ENCODE results near the gene SFTPD. TPM values are rescaled to one million over a fixed set of nuclear protein-coding genes. Genes with fewer than 3 reads are reported as not detected.
"Not testable (repeated sequence)": the region's sequence is repeated elsewhere in the genome, so short reads cannot be mapped to it uniquely, and the experiment has no call there.

The SFTPD gene
- total RNA-seq (2014; rRNA removed; shearing (Covaris generic)) = 0.22 TPM in 1 of 2 replicates, not detected in the other

- H3K36me3 ChIP-seq = no peaks in the 10 kb centered on the region
- no peaks in the 10 kb centered on the region for H3K4me1 ChIP-seq
- H3K27ac ChIP-seq = no peak within 1 kb of the TSS
- H3K27me3 ChIP-seq = no peaks in the 10 kb centered on the region
- H3K4me3 ChIP-seq = no peak within 1 kb of the TSS
- no peak for DNase-seq
- peaks cover 3% of the 10 kb centered on the region; the same call in 1 of the 2 replicates for H3K9me3 ChIP-seq (replicated peaks)
These were observed at the start of gene SFTPD for GRCh38 chr10:79948976-79949722. SFTPD (minus strand) TSS chr10:79949105; CDS start chr10:79946659, 2,446 bp downstream.

GRCh38 chr10:79995979-79996634 is 47.2 kb upstream of the SFTPD start:
- Histone ChIP-seq H3K27me3 (no peaks in the 10 kb centered on the region), H3K4me3 (no peak overlapping the region), H3K27ac (no peak overlapping the region), H3K9me3 (replicated peaks) (no peaks in the 10 kb centered on the region), H3K4me1 (peaks cover 16% of the 10 kb centered on the region; the same call in 1 of the 2 replicates), H3K36me3 (no peaks in the 10 kb centered on the region)
- peak; percentile 49 to 51 for DNase-seq

- H3K4me1 ChIP-seq = peaks cover 16% of the 10 kb centered on the region; the same call in 1 of the 2 replicates
- DNase-seq = no peak
- H3K27ac ChIP-seq = no peak overlapping the region
- H3K27me3 ChIP-seq = no peaks in the 10 kb centered on the region
- H3K4me3 ChIP-seq = no peak overlapping the region
- no peaks in the 10 kb centered on the region; the same call in none of the 2 replicates for H3K9me3 ChIP-seq (replicated peaks)
- H3K36me3 ChIP-seq = no peaks in the 10 kb centered on the region
These were observed 45.7 kb upstream of the SFTPD start for GRCh38 chr10:79994556-79994955.

GRCh38 chr10:79988199-79988598 is 39.3 kb upstream of the SFTPD start:
- H3K27ac ChIP-seq; H3K4me3 ChIP-seq; H3K4me1 ChIP-seq; DNase-seq; H3K36me3 ChIP-seq; H3K27me3 ChIP-seq; H3K9me3 ChIP-seq (replicated peaks): not testable (repeated sequence)

GRCh38 chr10:79986661-79987060 is 37.8 kb upstream of the SFTPD start:
- not testable (repeated sequence) for H3K4me3 ChIP-seq

GRCh38 chr10:79985481-79986072 is 36.7 kb upstream of the SFTPD start:
- Histone ChIP-seq H3K9me3 (replicated peaks) (no peaks in the 10 kb centered on the region; the same call in none of the 2 replicates), H3K27me3 (no peaks in the 10 kb centered on the region), H3K4me1 (peaks cover 5% of the 10 kb centered on the region; the same call in 1 of the 2 replicates), H3K27ac (no peak overlapping the region), H3K36me3 (no peaks in the 10 kb centered on the region), H3K4me3 (no peak overlapping the region)
- no peak for DNase-seq

More at GRCh38 chr10:79986661-79987060, 37.8 kb upstream of the SFTPD start:
- H3K27me3 ChIP-seq; H3K27ac ChIP-seq; DNase-seq; H3K9me3 ChIP-seq (replicated peaks); H3K4me1 ChIP-seq; H3K36me3 ChIP-seq: not testable (repeated sequence)

- H3K4me3 ChIP-seq = no peak overlapping the region
- no peaks in the 10 kb centered on the region for H3K27me3 ChIP-seq
- H3K9me3 ChIP-seq (replicated peaks) = no peaks in the 10 kb centered on the region; the same call in 1 of the 2 replicates
- H3K27ac ChIP-seq = no peak overlapping the region
- peaks cover 11% of the 10 kb centered on the region; the same call in 1 of the 2 replicates for H3K4me1 ChIP-seq
- no peak for DNase-seq
- no peaks in the 10 kb centered on the region for H3K36me3 ChIP-seq
These were observed 35.9 kb upstream of the SFTPD start for GRCh38 chr10:79984851-79985250.

- Histone ChIP-seq H3K27ac (no peak overlapping the region), H3K36me3 (no peaks in the 10 kb centered on the region), H3K9me3 (replicated peaks) (no peaks in the 10 kb centered on the region), H3K4me1 (peaks cover 13% of the 10 kb centered on the region; the same call in 1 of the 2 replicates), H3K4me3 (no peak overlapping the region), H3K27me3 (no peaks in the 10 kb centered on the region)
- no peak for DNase-seq
These were observed 34.5 kb upstream of the SFTPD start for GRCh38 chr10:79983286-79983909.

GRCh38 chr10:79982861-79983260 is 34.0 kb upstream of the SFTPD start:
- Histone ChIP-seq H3K36me3 (no peaks in the 10 kb centered on the region), H3K27me3 (no peaks in the 10 kb centered on the region), H3K4me1 (peaks cover 13% of the 10 kb centered on the region; the same call in 1 of the 2 replicates), H3K27ac (no peak overlapping the region), H3K4me3 (no peak overlapping the region), H3K9me3 (replicated peaks) (no peaks in the 10 kb centered on the region)
- DNase-seq = peak in 1 of 2 experiments; percentile 25

GRCh38 chr10:79982362-79982800 is 33.5 kb upstream of the SFTPD start:
- no peaks in the 10 kb centered on the region for H3K9me3 ChIP-seq (replicated peaks)
- DNase-seq = no peak
- peaks cover 13% of the 10 kb centered on the region; the same call in 1 of the 2 replicates for H3K4me1 ChIP-seq
- no peaks in the 10 kb centered on the region for H3K36me3 ChIP-seq
- no peak overlapping the region for H3K27ac ChIP-seq
- no peak overlapping the region for H3K4me3 ChIP-seq
- no peaks in the 10 kb centered on the region for H3K27me3 ChIP-seq

- Histone ChIP-seq H3K4me3 (peak overlapping the region; percentile 52), H3K36me3 (no peaks in the 10 kb centered on the region), H3K27me3 (no peaks in the 10 kb centered on the region), H3K9me3 (replicated peaks) (no peaks in the 10 kb centered on the region), H3K27ac (peak overlapping the region; percentile 56), H3K4me1 (peaks cover 13% of the 10 kb centered on the region; the same call in 1 of the 2 replicates)
- peak; percentile 73 to 77 for DNase-seq
These were observed 32.8 kb upstream of the SFTPD start for GRCh38 chr10:79981450-79982361.

GRCh38 chr10:79980711-79981110 is 31.8 kb upstream of the SFTPD start:
- Histone ChIP-seq H3K27ac (peak overlapping the region; percentile 56; the same call in 1 of the 2 replicates), H3K27me3 (no peaks in the 10 kb centered on the region), H3K9me3 (replicated peaks) (no peaks in the 10 kb centered on the region), H3K36me3 (no peaks in the 10 kb centered on the region), H3K4me3 (no peak overlapping the region), H3K4me1 (peaks cover 13% of the 10 kb centered on the region; the same call in 1 of the 2 replicates)
- peak in 1 of 2 experiments; percentile 47 for DNase-seq

- Histone ChIP-seq H3K36me3 (no peaks in the 10 kb centered on the region), H3K4me1 (peaks cover 13% of the 10 kb centered on the region; the same call in 1 of the 2 replicates), H3K4me3 (no peak overlapping the region), H3K27ac (no peak overlapping the region; the same call in 1 of the 2 replicates), H3K27me3 (no peaks in the 10 kb centered on the region), H3K9me3 (replicated peaks) (0 out of 2 replicates have a peak, but pooled peaks cover 3% of the 10 kb centered on the region)
- no peak for DNase-seq
These were observed 31.2 kb upstream of the SFTPD start for GRCh38 chr10:79979976-79980687.

Measured in SJCRH30 (cell line).